KOPT-K1 (cell line): ENCODE data around the gene PCK1.

Source experiments
- H3K27ac ChIP-seq: fragments of 200-600 bp; sonication (generic); 2 replicates; pipeline ENCODE4 v1.5.1; 2016; ENCODE audit warnings: antibody characterized with exemption, mild to moderate bottlenecking, low read depth, low read length; ENCODE audit not compliant: poor library complexity, severe bottlenecking
- H3K36me3 ChIP-seq: fragments of 200-600 bp; sonication (generic); 2 replicates; pipeline ENCODE4 v1.5.1; 2017; ENCODE audit warnings: antibody characterized with exemption, mild to moderate bottlenecking, low read length, moderate library complexity; ENCODE audit not compliant: insufficient read depth
- H3K9me3 ChIP-seq: fragments of 200-600 bp; sonication (generic); 2 replicates; pipeline ENCODE4 v1.5.1; 2017; ENCODE audit warnings: antibody characterized with exemption, low read length, mild to moderate bottlenecking; ENCODE audit not compliant: insufficient read depth, poor library complexity, severe bottlenecking

PCK1 gene

GRCh38 chr20:57546956-57547649, 13.8 kb upstream of the PCK1 start:
- H3K9me3 ChIP-seq = no peaks in the 10 kb centered on the region
- H3K27ac ChIP-seq = no peak overlapping the region
- H3K36me3 ChIP-seq = no peaks in the 10 kb centered on the region

GRCh38 chr20:57548177-57549058, 12.5 kb upstream of the PCK1 start:
- Histone ChIP-seq H3K27ac (no peak overlapping the region), H3K9me3 (no peaks in the 10 kb centered on the region), H3K36me3 (no peaks in the 10 kb centered on the region)

- no peaks in the 10 kb centered on the region for H3K9me3 ChIP-seq
- H3K36me3 ChIP-seq = no peaks in the 10 kb centered on the region
- no peak overlapping the region for H3K27ac ChIP-seq
Observed at GRCh38 chr20:57552471-57552870, 8.4 kb upstream of the PCK1 start.

- Histone ChIP-seq H3K9me3 (no peaks in the 10 kb centered on the region), H3K27ac (no peak overlapping the region), H3K36me3 (no peaks in the 10 kb centered on the region)
Observed at GRCh38 chr20:57553376-57554018, 7.4 kb upstream of the PCK1 start.

- Histone ChIP-seq H3K36me3 (no peaks in the 10 kb centered on the region), H3K9me3 (no peaks in the 10 kb centered on the region), H3K27ac (no peak overlapping the region)
Observed at GRCh38 chr20:57555457-57556184, 5.3 kb upstream of the PCK1 start.

- no peaks in the 10 kb centered on the region for H3K9me3 ChIP-seq
- no peak overlapping the region for H3K27ac ChIP-seq
- H3K36me3 ChIP-seq = no peaks in the 10 kb centered on the region
Observed at GRCh38 chr20:57556980-57557274, 4.0 kb upstream of the PCK1 start.

GRCh38 chr20:57557926-57558613, 2.8 kb upstream of the PCK1 start:
- H3K36me3 ChIP-seq = no peaks in the 10 kb centered on the region
- no peak overlapping the region for H3K27ac ChIP-seq
- H3K9me3 ChIP-seq = no peaks in the 10 kb centered on the region

GRCh38 chr20:57558614-57559288, 2.2 kb upstream of the PCK1 start:
- Histone ChIP-seq H3K27ac (no peak overlapping the region), H3K9me3 (no peaks in the 10 kb centered on the region), H3K36me3 (no peaks in the 10 kb centered on the region)

- H3K9me3 ChIP-seq = no peaks in the 10 kb centered on the region
- no peaks in the 10 kb centered on the region for H3K36me3 ChIP-seq
- H3K27ac ChIP-seq = no peak overlapping the region
Observed at GRCh38 chr20:57559289-57559634, 1.6 kb upstream of the PCK1 start.

GRCh38 chr20:57559658-57560553, 1.0 kb upstream of the PCK1 start:
- Histone ChIP-seq H3K9me3 (no peaks in the 10 kb centered on the region), H3K36me3 (no peaks in the 10 kb centered on the region), H3K27ac (no peak overlapping the region)

- no peaks in the 10 kb centered on the region for H3K9me3 ChIP-seq
- H3K27ac ChIP-seq = no peak overlapping the region
- no peaks in the 10 kb centered on the region for H3K36me3 ChIP-seq
Observed at GRCh38 chr20:57561356-57562279, 708 bp downstream of the PCK1 start.

GRCh38 chr20:57562541-57563465, 1.9 kb downstream of the PCK1 start:
- H3K36me3 ChIP-seq = no peaks in the 10 kb centered on the region
- H3K9me3 ChIP-seq = no peaks in the 10 kb centered on the region
- no peak overlapping the region for H3K27ac ChIP-seq
